Hepatocyte (in vitro differentiated cells): ENCODE results near the gene RPTN.

Experiments used
- EZH2 ChIP-seq: fragments of 200-600 bp; sonication (generic); IDR thresholded peaks from 2 replicates; pipeline ENCODE4 v1.6.1; 2016; ENCODE audit warnings: antibody characterized with exemption, mild to moderate bottlenecking, borderline replicate concordance
- EZH2phosphoT487 ChIP-seq: fragments of 200-600 bp; sonication (generic); IDR thresholded peaks from one replicate; pipeline ENCODE4 v1.6.1; 2018; ENCODE audit warnings: antibody characterized with exemption, mild to moderate bottlenecking, low read depth, moderate library complexity; ENCODE audit not compliant: unreplicated experiment, severe bottlenecking
- TF ChIP-seq, protein P1 (sequence below): fragments of 200-600 bp; sonication (generic); IDR thresholded peaks from 2 replicates; pipeline ENCODE4 v1.5.1; 2016; ENCODE audit warnings: antibody characterized with exemption, mild to moderate bottlenecking; ENCODE audit not compliant: poor library complexity

DNA sequence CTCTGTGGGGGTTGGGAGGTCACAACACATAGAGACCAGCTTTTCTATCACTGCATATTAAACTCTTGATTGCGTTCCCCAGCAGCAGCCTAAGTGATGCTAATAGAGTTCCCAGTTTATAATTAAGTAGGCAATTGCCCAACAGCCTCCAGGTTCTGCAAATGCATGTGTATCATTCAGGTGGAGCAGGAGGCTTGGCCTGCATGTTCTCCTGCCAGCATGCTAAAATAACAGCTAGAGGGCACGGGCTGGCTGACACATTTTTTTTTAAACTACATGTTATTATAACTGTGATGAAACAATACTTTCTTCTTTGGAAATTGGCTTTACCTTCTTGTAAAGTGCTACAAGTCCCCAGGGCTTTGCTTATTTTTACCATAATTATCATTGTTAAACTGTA, 54.2 kb downstream of the RPTN start:
- TF ChIP-seq EZH2: no peak
- TF ChIP-seq, protein P1, sequence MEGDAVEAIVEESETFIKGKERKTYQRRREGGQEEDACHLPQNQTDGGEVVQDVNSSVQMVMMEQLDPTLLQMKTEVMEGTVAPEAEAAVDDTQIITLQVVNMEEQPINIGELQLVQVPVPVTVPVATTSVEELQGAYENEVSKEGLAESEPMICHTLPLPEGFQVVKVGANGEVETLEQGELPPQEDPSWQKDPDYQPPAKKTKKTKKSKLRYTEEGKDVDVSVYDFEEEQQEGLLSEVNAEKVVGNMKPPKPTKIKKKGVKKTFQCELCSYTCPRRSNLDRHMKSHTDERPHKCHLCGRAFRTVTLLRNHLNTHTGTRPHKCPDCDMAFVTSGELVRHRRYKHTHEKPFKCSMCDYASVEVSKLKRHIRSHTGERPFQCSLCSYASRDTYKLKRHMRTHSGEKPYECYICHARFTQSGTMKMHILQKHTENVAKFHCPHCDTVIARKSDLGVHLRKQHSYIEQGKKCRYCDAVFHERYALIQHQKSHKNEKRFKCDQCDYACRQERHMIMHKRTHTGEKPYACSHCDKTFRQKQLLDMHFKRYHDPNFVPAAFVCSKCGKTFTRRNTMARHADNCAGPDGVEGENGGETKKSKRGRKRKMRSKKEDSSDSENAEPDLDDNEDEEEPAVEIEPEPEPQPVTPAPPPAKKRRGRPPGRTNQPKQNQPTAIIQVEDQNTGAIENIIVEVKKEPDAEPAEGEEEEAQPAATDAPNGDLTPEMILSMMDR: no peak
- TF ChIP-seq EZH2phosphoT487: no peak
